Transverse colon (tissue), 4 donors: ENCODE data around the gene MB21D2. TPM values are rescaled to one million over a fixed set of nuclear protein-coding genes. Genes with fewer than 3 reads are reported as not detected.

Experiments used
- DNase-seq: peaks from one replicate; pipeline ENCODE4 v3.0.0-alpha.2; 2019
- H3K27ac ChIP-seq, 4 donors: fragments of 200-600 bp; sonication (generic); 2 replicates each; pipeline ENCODE4 v1.5.1; 2016 to 2018; ENCODE audit warnings: inconsistent platforms in 4 of 4
- H3K27me3 ChIP-seq: fragments of 200-600 bp; sonication (generic); 2 replicates; pipeline ENCODE4 v1.5.1; 2017; ENCODE audit warnings: inconsistent platforms
- H3K36me3 ChIP-seq, 4 donors: fragments of 200-600 bp; sonication (generic); 2 replicates each; pipeline ENCODE4 v1.5.1; 2017 to 2019; ENCODE audit warnings: inconsistent platforms in 4 of 4
- H3K4me1 ChIP-seq, 4 donors: fragments of 200-600 bp; sonication (generic); 2 replicates each; pipeline ENCODE4 v1.5.1; 2017 to 2020; ENCODE audit warnings: inconsistent platforms in 4 of 4
- H3K4me3 ChIP-seq, 4 donors: fragments of 200-600 bp; sonication (generic); 1 replicate in 1 of 4; 2 replicates in 3 of 4; pipeline versions ENCODE4 v1.5.1 to v1.6.1; 2017 to 2019; ENCODE audit warnings: inconsistent platforms in 4 of 4
- H3K9me3 ChIP-seq, 2 donors: fragments of 200-600 bp; sonication (generic); 2 replicates each; pipeline ENCODE4 v1.5.1; 2017 to 2019; ENCODE audit warnings: inconsistent platforms in 2 of 2
- CTCF ChIP-seq, 5 experiments: fragments of 200-600 bp in 3 of 5; fragments of 450-650 bp in 2 of 5; sonication (generic) in 3 of 5; IDR thresholded peaks; 1 replicate in 2 of 5; 2 replicates in 3 of 5; pipeline ENCODE4 v1.5.1; 2016 to 2017; ENCODE audit warnings: antibody characterized with exemption in 5 of 5, inconsistent platforms in 3 of 5, mild to moderate bottlenecking in 2 of 5, moderate library complexity in 1 of 5
- EP300 ChIP-seq: sonication (generic); formaldehyde crosslinking; IDR thresholded peaks from one replicate; pipeline ENCODE4 v1.6.1; 2017; ENCODE audit warnings: antibody characterized with exemption, low read depth
- POLR2A ChIP-seq: fragments of 450-650 bp; IDR thresholded peaks from one replicate; pipeline ENCODE4 v1.6.1; 2016; ENCODE audit warnings: antibody characterized with exemption, mild to moderate bottlenecking, moderate library complexity
- POLR2AphosphoS5 ChIP-seq, 3 donors: sonication (generic); formaldehyde crosslinking; IDR thresholded peaks; one replicate each; pipeline ENCODE4 v1.6.1; 2016; ENCODE audit warnings: antibody characterized with exemption in 3 of 3
- WGBS, 2 donors: methylation state at CpG; one replicate each; pipeline ENCODE4 v1.1.5; 2018; ENCODE audit warnings: low coverage in 1 of 2; 5-methylcytosine and 5-hydroxymethylcytosine counted together
- in situ Hi-C, 4 donors: fragments of 200-750 bp; cut with MboI; loops; one replicate each; pipeline versions ENCODE4 v1.15.0 to v1.15.1; 2017; ENCODE audit warnings: low sequenced_read_pairs in 3 of 4, low pct_ligation_motif_present in 1 of 4, low pct_unique_long_range_greater_than_20kb in 1 of 4
- intact Hi-C: fragments of 100-400 bp; cut with DNase I; formaldehyde crosslinking; loops from one replicate; pipeline ENCODE4 v1.15.1; 2023; ENCODE audit warnings: low total_unique reads
- total RNA-seq, 4 donors: library from RNA; depleted of rRNA; stranded (reverse); fragments of >200 nt; gene quantifications; one replicate each; pipeline ENCODE4 v1.1.0, GENCODE V29; 2016

MB21D2 gene
- total RNA-seq, 4 donors from 2014 or later: 1.5 to 8.4 (median 4.2) TPM

DNA sequence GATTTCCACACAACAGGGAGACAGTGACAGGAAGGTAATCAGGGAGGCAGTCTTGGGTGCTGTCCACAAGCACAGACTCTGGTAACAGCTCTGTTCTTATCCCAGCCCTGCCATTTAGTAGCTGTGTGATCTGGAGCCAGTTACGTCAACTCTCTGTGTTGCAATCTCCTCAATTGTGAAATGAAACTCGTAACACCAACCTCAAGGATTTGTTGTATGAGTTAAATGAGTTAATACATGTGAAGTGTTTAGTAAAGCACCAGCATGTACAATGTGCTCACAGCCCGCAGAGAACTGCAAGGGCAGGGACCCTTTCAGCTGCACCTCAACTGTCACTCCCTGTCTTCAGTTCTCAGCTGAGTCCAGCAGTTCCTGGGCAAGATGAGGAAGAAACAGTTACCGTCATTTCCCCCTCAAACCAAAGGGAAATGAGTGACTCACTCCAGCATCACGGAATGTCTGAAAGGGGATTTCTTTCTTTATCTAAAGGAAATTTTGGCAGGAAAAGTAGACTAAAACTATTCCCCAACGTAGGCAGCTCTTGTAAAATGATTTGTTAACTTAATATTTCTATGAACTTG lies 39.9 kb upstream of the MB21D2 start:
- in situ Hi-C loops: no loop called here
- H3K9me3 ChIP-seq: no peaks in the 10 kb centered on the region
- H3K27me3 ChIP-seq: no peaks in the 10 kb centered on the region
- H3K4me3 ChIP-seq: no peak overlapping the region
- intact Hi-C loops: no loop called here
- TF ChIP-seq EP300: no peak
- 0 to 40% methylated on average over 2 to 6 of the region's 6 CpGs for WGBS, 2 donors
- H3K27ac ChIP-seq: peak overlapping the region in 1 of 4 donors; percentile 24
- peak; percentile 11 for DNase-seq
- no peaks in the 10 kb centered on the region for H3K36me3 ChIP-seq
- H3K4me1 ChIP-seq: no peaks in the 10 kb centered on the region

DNA sequence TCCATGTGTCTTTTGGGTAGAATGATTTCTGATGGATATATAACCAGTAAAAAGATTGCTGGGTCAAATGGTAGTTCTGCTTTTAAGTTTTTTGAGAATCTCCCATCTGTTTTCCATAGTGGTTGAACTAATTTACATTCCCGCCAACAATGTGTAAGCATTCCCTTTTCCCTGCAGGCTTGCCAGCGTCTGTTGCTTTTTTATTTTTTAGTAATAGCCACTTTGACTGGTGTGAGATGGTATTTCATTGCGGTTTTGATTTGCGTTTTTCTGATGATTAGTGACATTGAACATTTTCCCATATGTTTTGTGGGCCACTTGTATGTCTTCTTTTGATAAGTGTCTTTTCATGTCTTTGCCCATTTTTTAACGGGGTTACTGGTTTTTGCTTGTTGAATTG lies 36.3 kb upstream of the MB21D2 start:
- H3K27ac ChIP-seq: no peak overlapping the region
- no peak for DNase-seq
- no peak overlapping the region for H3K4me3 ChIP-seq
- no peaks in the 10 kb centered on the region for H3K4me1 ChIP-seq
- 79 to 90% methylated on average over 5 of the region's 5 CpGs for WGBS, 2 donors
- H3K27me3 ChIP-seq: no peaks in the 10 kb centered on the region
- no peak for TF ChIP-seq POLR2A
- TF ChIP-seq CTCF (IDR thresholded peaks at IDR 0.05): no peak
- TF ChIP-seq POLR2AphosphoS5 (IDR thresholded peaks at IDR 0.05): no peak
- no peak for TF ChIP-seq EP300
- H3K9me3 ChIP-seq: no peaks in the 10 kb centered on the region
- in situ Hi-C loops (no loop called here), intact Hi-C loops (no loop called here)
- no peaks in the 10 kb centered on the region for H3K36me3 ChIP-seq

DNA sequence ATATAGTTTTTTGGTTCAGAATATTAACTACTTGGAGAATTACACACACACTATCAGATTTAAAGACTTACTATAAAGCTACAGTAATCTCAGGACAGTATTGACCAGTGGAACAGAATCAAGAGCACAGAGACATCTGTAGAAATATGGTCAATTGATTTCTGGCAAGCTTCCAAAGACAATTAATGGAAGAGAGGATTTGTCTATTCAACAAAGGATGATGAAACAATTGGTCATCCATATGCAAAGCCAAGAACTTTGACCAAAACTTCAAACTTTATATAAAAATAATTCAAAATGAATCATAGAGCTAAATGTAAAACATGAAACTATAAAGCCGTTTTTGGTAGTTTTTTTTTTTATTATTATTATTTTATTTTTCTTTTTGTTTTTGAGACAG lies 29.8 kb upstream of the MB21D2 start:
- H3K27ac ChIP-seq: no peak overlapping the region
- no peaks in the 10 kb centered on the region for H3K9me3 ChIP-seq
- H3K4me1 ChIP-seq: no peaks in the 10 kb centered on the region
- DNase-seq: no peak
- intact Hi-C loops: no loop called here
- no peaks in the 10 kb centered on the region for H3K27me3 ChIP-seq
- in situ Hi-C loops: no loop called here
- H3K36me3 ChIP-seq: no peaks in the 10 kb centered on the region
- 71 to 73% methylated on average over 1 of the region's 1 CpG for WGBS, 2 donors
- TF ChIP-seq CTCF (IDR thresholded peaks at IDR 0.05) (no peak), EP300 (no peak), POLR2AphosphoS5 (IDR thresholded peaks at IDR 0.05) (no peak), POLR2A (no peak)
- no peak overlapping the region for H3K4me3 ChIP-seq

DNA sequence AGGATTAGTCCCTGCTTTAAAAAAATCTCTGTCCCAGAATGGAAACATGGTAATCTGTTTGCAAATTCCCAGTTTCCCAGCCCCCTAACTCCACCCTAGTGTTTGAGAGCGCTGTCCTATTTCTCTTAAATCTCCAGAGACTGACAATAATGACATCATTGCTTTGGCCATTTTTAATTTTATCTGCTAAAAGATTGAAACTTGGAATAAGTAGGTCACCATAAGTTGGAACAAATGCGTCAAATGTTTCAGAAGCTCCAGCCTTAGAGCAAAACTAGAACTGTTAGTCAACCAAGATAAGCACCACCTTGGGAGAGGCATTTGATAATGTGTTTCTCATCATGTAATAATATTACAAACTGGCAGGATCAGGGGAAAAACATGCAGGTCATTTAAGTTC lies 25.7 kb upstream of the MB21D2 start:
- H3K4me3 ChIP-seq: no peak overlapping the region
- H3K36me3 ChIP-seq: no peaks in the 10 kb centered on the region
- no peak for DNase-seq
- no peaks in the 10 kb centered on the region for H3K27me3 ChIP-seq
- no peaks in the 10 kb centered on the region for H3K4me1 ChIP-seq
- 70 to 84% methylated on average over 2 of the region's 2 CpGs for WGBS, 2 donors
- intact Hi-C loops (no loop called here), in situ Hi-C loops (no loop called here)
- no peak overlapping the region for H3K27ac ChIP-seq
- no peaks in the 10 kb centered on the region for H3K9me3 ChIP-seq
- TF ChIP-seq EP300 (no peak), POLR2A (no peak), POLR2AphosphoS5 (IDR thresholded peaks at IDR 0.05) (no peak), CTCF (IDR thresholded peaks at IDR 0.05) (no peak)

DNA sequence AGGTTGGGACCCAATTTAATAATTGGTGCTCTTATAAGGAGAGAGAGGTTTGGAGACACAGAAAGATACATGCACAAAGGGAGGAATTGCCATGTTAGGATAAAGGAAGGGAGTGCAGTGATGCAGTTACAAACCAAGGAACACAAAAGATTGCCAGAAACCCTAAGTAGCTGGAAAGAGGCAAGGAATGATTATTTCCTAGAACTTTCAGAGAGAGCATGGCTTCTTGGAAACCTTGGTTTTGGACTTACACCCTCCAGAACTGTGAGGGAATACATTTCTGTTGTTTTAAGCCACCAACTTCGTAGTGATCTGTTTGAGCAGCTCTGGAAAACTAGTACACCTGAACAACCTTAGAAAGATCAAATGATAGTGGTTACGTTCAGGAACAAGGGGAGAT lies 25.0 kb upstream of the MB21D2 start:
- no peak overlapping the region for H3K27ac ChIP-seq
- intact Hi-C loops (no loop called here), in situ Hi-C loops (no loop called here)
- 45 to 64% methylated on average over 2 of the region's 2 CpGs for WGBS, 2 donors
- H3K4me3 ChIP-seq: no peak overlapping the region
- TF ChIP-seq EP300 (no peak), CTCF (IDR thresholded peaks at IDR 0.05) (no peak), POLR2AphosphoS5 (IDR thresholded peaks at IDR 0.05) (no peak), POLR2A (no peak)
- no peaks in the 10 kb centered on the region for H3K36me3 ChIP-seq
- H3K4me1 ChIP-seq: no peaks in the 10 kb centered on the region
- H3K27me3 ChIP-seq: no peaks in the 10 kb centered on the region
- DNase-seq: no peak
- no peaks in the 10 kb centered on the region for H3K9me3 ChIP-seq
